K562 (cell line): Measurements from ENCODE around the gene ILK. TPM values are rescaled to one million over a fixed set of nuclear protein-coding genes. Genes with fewer than 3 reads are reported as not detected.

Source experiments
- DIDO1 ChIP-seq: fragments of 450-650 bp; IDR thresholded peaks from 2 replicates; pipeline ENCODE4 v1.6.1; 2016; ENCODE audit warnings: low read depth, missing biosample characterization, missing genetic modification characterization
- ILF3 ChIP-seq: fragments of 450-650 bp; IDR thresholded peaks from 2 replicates; pipeline ENCODE4 v1.6.1; 2018; ENCODE audit warnings: antibody characterized with exemption, mild to moderate bottlenecking, moderate library complexity, borderline replicate concordance
- KLF13 ChIP-seq: fragments of 450-650 bp; IDR thresholded peaks from 2 replicates; pipeline ENCODE4 v1.6.1; 2016; ENCODE audit warnings: missing genetic modification characterization, low read depth, mild to moderate bottlenecking, missing compliant biosample characterization, moderate library complexity, borderline replicate concordance
- MTA1 ChIP-seq: fragments of 450-650 bp; IDR thresholded peaks from 2 replicates; pipeline ENCODE4 v1.6.1; 2017; ENCODE audit warnings: borderline replicate concordance
- NELFE ChIP-seq: IDR thresholded peaks from 2 replicates; pipeline ENCODE4 v1.6.1; 2011; ENCODE audit warnings: mild to moderate bottlenecking; ENCODE audit not compliant: insufficient read depth, insufficient read length
- RBM14 ChIP-seq: fragments of 200-400 bp; formaldehyde crosslinking; IDR thresholded peaks from 2 replicates; pipeline ENCODE4 v1.6.1; 2018; ENCODE audit warnings: low read depth, mild to moderate bottlenecking, low read length, moderate library complexity, borderline replicate concordance; ENCODE audit not compliant: insufficient read depth
- SMAD2 ChIP-seq: fragments of 150-350 bp; IDR thresholded peaks from 2 replicates; pipeline ENCODE4 v1.6.1; 2014; ENCODE audit warnings: low read depth, mild to moderate bottlenecking, low read length
- ZNF143 ChIP-seq: sonication (generic); formaldehyde crosslinking; IDR thresholded peaks from 2 replicates; pipeline ENCODE4 v1.9.0; 2022; ENCODE audit warnings: mild to moderate bottlenecking, missing genetic modification reagents
- ZNF561 ChIP-seq: fragments of 450-650 bp; formaldehyde crosslinking; conservative IDR thresholded peaks from 2 replicates; pipeline ENCODE4 v1.4.0; 2020; ENCODE audit warnings: mild to moderate bottlenecking, moderate library complexity
- ZNF583 ChIP-seq: fragments of 250-450 bp; sonication (Bioruptor Pico); IDR thresholded peaks from 2 replicates; pipeline ENCODE4 v1.4.0; 2020
- ZNF668 ChIP-seq: fragments of 250-450 bp; sonication (Bioruptor Pico); IDR thresholded peaks from 2 replicates; pipeline ENCODE4 v1.8.0; 2022; ENCODE audit warnings: mild to moderate bottlenecking, inconsistent platforms
- polyA plus RNA-seq, 8 experiments: library from polyadenylated mRNA; depleted of rRNA in 4 of 8; stranded (reverse) in 5 of 8; unstranded in 3 of 8; fragments of >200 nt; fragmentation: Nextera tagmentation in 2 of 8; fragmentation: Illumina TruSeq in 1 of 8; extraction: Ambion mirVana in 2 of 8; extraction: Trizol in 1 of 8; gene quantifications; 2 replicates each; pipeline versions ENCODE4 v1.2.1 to v1.2.3, GENCODE V29; 2011 to 2014; ENCODE audit warnings: inconsistent platforms in 1 of 8, missing spikeins in 1 of 8
- total RNA-seq, 7 experiments: library from RNA; depleted of rRNA in 6 of 7; stranded (reverse); fragments of >200 nt in 6 of 7; fragmentation: Illumina TruSeq in 2 of 7; extraction: Trizol in 2 of 7; gene quantifications; 2 replicates each; pipeline versions ENCODE4 v1.2.1 to v1.2.3, GENCODE V29; 2011 to 2021; ENCODE audit warnings: low replicate concordance in 1 of 7
- TF ChIP-seq, protein P1 (sequence below): sonication (generic); formaldehyde crosslinking; IDR thresholded peaks from 2 replicates; pipeline ENCODE4 v1.4.0; 2020; ENCODE audit warnings: mild to moderate bottlenecking, missing genetic modification reagents
- TF ChIP-seq, protein P2 (sequence below): fragments of 450-650 bp; IDR thresholded peaks from 2 replicates; pipeline ENCODE4 v1.7.1; 2018; ENCODE audit warnings: mild to moderate bottlenecking, low read depth; ENCODE audit not compliant: partially characterized antibody
- TF ChIP-seq, protein P3 (sequence below): fragments of 450-650 bp; IDR thresholded peaks from one replicate; pipeline ENCODE4 v1.6.1; 2018; ENCODE audit warnings: mild to moderate bottlenecking, moderate library complexity; ENCODE audit not compliant: partially characterized antibody
- TF ChIP-seq, protein P4 (sequence below): sonication (generic); formaldehyde crosslinking; IDR thresholded peaks from 2 replicates; pipeline ENCODE4 v1.8.1; 2023; ENCODE audit warnings: mild to moderate bottlenecking, missing genetic modification reagents
- TF ChIP-seq, protein P5 (sequence below): fragments of 200-400 bp; formaldehyde crosslinking; IDR thresholded peaks from 2 replicates; pipeline ENCODE4 v1.6.1; 2017; ENCODE audit warnings: mild to moderate bottlenecking, low read depth, low read length, moderate library complexity

ILK gene
- total and polyA plus RNA-seq, 9 of the 15 experiments (the other 6 are each of a cell fraction or from before 2014, with no cell fraction given) = 43.3 to 95.9 (median 58.9) TPM

DNA sequence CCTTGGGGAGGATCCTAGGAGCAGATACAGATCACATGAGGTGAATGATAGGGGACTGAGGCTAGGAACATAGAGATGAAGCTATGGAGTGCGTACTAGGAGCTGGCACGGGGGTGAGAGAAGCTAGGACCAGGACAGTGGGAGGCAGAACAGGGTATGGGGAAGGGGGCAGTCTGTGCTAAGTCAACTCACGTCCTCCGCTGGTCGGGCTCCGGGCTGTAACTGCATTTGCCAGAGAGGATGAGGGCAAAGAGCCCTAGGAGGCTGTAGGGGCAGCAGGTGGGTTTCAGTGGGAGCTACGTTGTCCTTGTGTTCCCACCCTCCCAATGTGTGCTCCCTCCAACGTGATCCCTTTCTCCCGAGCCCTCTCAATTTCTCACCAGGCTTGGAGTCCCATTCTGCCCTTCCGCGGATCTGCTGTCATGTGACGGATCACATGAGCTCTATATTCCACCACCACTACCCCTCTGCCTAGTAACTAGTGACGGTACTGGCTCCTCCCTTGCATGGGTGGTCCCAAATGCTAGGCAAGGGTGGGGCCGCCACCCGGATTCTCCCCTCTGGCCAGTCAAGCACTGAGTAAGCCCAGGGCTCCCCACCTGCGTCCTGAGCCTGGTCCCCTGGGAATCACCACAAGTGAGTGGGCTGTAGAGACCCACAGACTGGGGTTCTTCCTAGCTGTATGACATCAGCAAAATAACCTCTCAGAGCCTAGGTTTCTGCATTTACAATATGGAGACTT lies 15.6 kb downstream of the ILK start, which contains the start of gene TPP1 (continued):
- TF ChIP-seq, protein P1, sequence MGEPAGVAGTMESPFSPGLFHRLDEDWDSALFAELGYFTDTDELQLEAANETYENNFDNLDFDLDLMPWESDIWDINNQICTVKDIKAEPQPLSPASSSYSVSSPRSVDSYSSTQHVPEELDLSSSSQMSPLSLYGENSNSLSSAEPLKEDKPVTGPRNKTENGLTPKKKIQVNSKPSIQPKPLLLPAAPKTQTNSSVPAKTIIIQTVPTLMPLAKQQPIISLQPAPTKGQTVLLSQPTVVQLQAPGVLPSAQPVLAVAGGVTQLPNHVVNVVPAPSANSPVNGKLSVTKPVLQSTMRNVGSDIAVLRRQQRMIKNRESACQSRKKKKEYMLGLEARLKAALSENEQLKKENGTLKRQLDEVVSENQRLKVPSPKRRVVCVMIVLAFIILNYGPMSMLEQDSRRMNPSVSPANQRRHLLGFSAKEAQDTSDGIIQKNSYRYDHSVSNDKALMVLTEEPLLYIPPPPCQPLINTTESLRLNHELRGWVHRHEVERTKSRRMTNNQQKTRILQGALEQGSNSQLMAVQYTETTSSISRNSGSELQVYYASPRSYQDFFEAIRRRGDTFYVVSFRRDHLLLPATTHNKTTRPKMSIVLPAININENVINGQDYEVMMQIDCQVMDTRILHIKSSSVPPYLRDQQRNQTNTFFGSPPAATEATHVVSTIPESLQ = no peak
- TF ChIP-seq, protein P2, sequence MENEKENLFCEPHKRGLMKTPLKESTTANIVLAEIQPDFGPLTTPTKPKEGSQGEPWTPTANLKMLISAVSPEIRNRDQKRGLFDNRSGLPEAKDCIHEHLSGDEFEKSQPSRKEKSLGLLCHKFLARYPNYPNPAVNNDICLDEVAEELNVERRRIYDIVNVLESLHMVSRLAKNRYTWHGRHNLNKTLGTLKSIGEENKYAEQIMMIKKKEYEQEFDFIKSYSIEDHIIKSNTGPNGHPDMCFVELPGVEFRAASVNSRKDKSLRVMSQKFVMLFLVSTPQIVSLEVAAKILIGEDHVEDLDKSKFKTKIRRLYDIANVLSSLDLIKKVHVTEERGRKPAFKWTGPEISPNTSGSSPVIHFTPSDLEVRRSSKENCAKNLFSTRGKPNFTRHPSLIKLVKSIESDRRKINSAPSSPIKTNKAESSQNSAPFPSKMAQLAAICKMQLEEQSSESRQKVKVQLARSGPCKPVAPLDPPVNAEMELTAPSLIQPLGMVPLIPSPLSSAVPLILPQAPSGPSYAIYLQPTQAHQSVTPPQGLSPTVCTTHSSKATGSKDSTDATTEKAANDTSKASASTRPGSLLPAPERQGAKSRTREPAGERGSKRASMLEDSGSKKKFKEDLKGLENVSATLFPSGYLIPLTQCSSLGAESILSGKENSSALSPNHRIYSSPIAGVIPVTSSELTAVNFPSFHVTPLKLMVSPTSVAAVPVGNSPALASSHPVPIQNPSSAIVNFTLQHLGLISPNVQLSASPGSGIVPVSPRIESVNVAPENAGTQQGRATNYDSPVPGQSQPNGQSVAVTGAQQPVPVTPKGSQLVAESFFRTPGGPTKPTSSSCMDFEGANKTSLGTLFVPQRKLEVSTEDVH = peak; percentile 61
- TF ChIP-seq SMAD2 (no peak), DIDO1 (no peak), ZNF668 (no peak), ZNF583 (no peak), ZNF143 (CRISPR knock-in tag) (no peak), ZNF561 (CRISPR knock-in tag) (no peak), NELFE (no peak), KLF13 (tag) (no peak), MTA1 (no peak), RBM14 (no peak), ILF3 (no peak)
- TF ChIP-seq, protein P3, sequence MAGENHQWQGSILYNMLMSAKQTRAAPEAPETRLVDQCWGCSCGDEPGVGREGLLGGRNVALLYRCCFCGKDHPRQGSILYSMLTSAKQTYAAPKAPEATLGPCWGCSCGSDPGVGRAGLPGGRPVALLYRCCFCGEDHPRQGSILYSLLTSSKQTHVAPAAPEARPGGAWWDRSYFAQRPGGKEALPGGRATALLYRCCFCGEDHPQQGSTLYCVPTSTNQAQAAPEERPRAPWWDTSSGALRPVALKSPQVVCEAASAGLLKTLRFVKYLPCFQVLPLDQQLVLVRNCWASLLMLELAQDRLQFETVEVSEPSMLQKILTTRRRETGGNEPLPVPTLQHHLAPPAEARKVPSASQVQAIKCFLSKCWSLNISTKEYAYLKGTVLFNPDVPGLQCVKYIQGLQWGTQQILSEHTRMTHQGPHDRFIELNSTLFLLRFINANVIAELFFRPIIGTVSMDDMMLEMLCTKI = no peak
- TF ChIP-seq, protein P4, sequence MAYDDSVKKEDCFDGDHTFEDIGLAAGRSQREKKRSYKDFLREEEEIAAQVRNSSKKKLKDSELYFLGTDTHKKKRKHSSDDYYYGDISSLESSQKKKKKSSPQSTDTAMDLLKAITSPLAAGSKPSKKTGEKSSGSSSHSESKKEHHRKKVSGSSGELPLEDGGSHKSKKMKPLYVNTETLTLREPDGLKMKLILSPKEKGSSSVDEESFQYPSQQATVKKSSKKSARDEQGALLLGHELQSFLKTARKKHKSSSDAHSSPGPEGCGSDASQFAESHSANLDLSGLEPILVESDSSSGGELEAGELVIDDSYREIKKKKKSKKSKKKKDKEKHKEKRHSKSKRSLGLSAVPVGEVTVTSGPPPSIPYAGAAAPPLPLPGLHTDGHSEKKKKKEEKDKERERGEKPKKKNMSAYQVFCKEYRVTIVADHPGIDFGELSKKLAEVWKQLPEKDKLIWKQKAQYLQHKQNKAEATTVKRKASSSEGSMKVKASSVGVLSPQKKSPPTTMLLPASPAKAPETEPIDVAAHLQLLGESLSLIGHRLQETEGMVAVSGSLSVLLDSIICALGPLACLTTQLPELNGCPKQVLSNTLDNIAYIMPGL = no peak
- TF ChIP-seq, protein P5, sequence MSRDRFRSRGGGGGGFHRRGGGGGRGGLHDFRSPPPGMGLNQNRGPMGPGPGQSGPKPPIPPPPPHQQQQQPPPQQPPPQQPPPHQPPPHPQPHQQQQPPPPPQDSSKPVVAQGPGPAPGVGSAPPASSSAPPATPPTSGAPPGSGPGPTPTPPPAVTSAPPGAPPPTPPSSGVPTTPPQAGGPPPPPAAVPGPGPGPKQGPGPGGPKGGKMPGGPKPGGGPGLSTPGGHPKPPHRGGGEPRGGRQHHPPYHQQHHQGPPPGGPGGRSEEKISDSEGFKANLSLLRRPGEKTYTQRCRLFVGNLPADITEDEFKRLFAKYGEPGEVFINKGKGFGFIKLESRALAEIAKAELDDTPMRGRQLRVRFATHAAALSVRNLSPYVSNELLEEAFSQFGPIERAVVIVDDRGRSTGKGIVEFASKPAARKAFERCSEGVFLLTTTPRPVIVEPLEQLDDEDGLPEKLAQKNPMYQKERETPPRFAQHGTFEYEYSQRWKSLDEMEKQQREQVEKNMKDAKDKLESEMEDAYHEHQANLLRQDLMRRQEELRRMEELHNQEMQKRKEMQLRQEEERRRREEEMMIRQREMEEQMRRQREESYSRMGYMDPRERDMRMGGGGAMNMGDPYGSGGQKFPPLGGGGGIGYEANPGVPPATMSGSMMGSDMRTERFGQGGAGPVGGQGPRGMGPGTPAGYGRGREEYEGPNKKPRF = no peak
